Thyroid gland (tissue), 4 donors: Measurements from ENCODE around the gene MITF. TPM values are rescaled to one million over a fixed set of nuclear protein-coding genes. Genes with fewer than 3 reads are reported as not detected.

Experiments used
- DNase-seq, 2 donors: peaks; one replicate each; pipeline ENCODE4 v3.0.0-alpha.2; 2019
- H3K27ac ChIP-seq, 3 donors: fragments of 200-600 bp; sonication (generic); 1 replicate in 2 of 3; 2 replicates in 1 of 3; pipeline ENCODE4 v1.5.1; 2016 to 2019; ENCODE audit warnings: mild to moderate bottlenecking in 1 of 3, moderate library complexity in 1 of 3
- H3K27me3 ChIP-seq: fragments of 200-600 bp; sonication (generic); one replicate; pipeline ENCODE4 v1.5.1; 2019
- H3K36me3 ChIP-seq, 2 donors: fragments of 200-600 bp; sonication (generic); one replicate each; pipeline ENCODE4 v1.5.1; 2016 to 2019
- H3K4me1 ChIP-seq, 2 donors: fragments of 200-600 bp; sonication (generic); one replicate each; pipeline ENCODE4 v1.5.1; 2017 to 2019
- H3K4me3 ChIP-seq, 3 donors: fragments of 200-600 bp; sonication (generic); replicated peaks in 1 of 3; 1 replicate in 2 of 3; 2 replicates in 1 of 3; pipeline ENCODE4 v1.5.1; 2016; ENCODE audit warnings: mild to moderate bottlenecking in 1 of 3
- H3K9me3 ChIP-seq: fragments of 200-600 bp; sonication (generic); one replicate; pipeline ENCODE4 v1.5.1; 2017
- POLR2A ChIP-seq, 2 donors: fragments of 450-650 bp; IDR thresholded peaks; one replicate each; pipeline ENCODE4 v1.6.1; 2017; ENCODE audit warnings: antibody characterized with exemption in 2 of 2, mild to moderate bottlenecking in 2 of 2, moderate library complexity in 1 of 2
- WGBS, 2 donors: methylation state at CpG; one replicate each; pipeline ENCODE4 v1.1.5; 2017; 5-methylcytosine and 5-hydroxymethylcytosine counted together
- intact Hi-C: fragments of 100-400 bp; cut with DNase I; formaldehyde crosslinking; loops from one replicate; pipeline ENCODE4 v1.15.1; 2023
- total RNA-seq, 4 donors: library from RNA; depleted of rRNA; stranded (reverse); fragments of >200 nt; gene quantifications; one replicate each; pipeline ENCODE4 v1.2.3, GENCODE V29; 2016
- TF ChIP-seq, protein P1 (sequence below), 6 experiments: fragments of 200-600 bp in 3 of 6; fragments of 450-650 bp in 3 of 6; sonication (generic) in 3 of 6; IDR thresholded peaks; one replicate each; pipeline ENCODE4 v1.5.1; 2016 to 2019; ENCODE audit warnings: antibody characterized with exemption in 6 of 6, mild to moderate bottlenecking in 2 of 6, inconsistent platforms in 1 of 6, moderate library complexity in 1 of 6

MITF gene
- total RNA-seq, 4 donors from 2014 or later = 22.4 to 52.1 (median 26.4) TPM

DNA sequence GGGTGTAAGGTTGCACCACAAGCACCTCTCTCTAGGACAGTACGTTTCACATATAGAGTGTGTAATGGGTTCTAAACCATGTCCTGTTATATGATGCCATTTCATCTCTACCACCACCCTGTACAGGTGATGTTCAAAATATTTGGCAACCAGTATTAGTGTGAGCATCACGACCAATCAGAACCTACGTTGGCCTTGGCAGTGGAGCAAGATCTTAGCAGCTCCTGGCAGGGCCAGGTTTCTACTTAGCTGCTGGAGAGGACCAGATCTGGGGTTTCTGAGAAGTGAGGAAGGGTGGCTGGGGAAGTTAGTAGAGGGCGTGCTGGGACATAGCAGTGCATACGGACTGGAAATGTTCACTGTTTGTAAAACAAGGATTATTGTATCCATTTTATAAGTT is 23.1 kb upstream of the MITF start:
- Histone ChIP-seq H3K4me1 (no peaks in the 10 kb centered on the region), H3K36me3 (no peaks in the 10 kb centered on the region), H3K27me3 (no peaks in the 10 kb centered on the region), H3K27ac (no peak overlapping the region), H3K4me3 (no peak overlapping the region), H3K9me3 (no peaks in the 10 kb centered on the region)
- 77 to 93% methylated on average over 5 of the region's 5 CpGs for WGBS, 2 donors
- intact Hi-C loops = no loop called here
- TF ChIP-seq, protein P1, sequence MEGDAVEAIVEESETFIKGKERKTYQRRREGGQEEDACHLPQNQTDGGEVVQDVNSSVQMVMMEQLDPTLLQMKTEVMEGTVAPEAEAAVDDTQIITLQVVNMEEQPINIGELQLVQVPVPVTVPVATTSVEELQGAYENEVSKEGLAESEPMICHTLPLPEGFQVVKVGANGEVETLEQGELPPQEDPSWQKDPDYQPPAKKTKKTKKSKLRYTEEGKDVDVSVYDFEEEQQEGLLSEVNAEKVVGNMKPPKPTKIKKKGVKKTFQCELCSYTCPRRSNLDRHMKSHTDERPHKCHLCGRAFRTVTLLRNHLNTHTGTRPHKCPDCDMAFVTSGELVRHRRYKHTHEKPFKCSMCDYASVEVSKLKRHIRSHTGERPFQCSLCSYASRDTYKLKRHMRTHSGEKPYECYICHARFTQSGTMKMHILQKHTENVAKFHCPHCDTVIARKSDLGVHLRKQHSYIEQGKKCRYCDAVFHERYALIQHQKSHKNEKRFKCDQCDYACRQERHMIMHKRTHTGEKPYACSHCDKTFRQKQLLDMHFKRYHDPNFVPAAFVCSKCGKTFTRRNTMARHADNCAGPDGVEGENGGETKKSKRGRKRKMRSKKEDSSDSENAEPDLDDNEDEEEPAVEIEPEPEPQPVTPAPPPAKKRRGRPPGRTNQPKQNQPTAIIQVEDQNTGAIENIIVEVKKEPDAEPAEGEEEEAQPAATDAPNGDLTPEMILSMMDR (IDR thresholded peaks at IDR 0.05) = no peak
- no peak for TF ChIP-seq POLR2A (IDR thresholded peaks at IDR 0.05)
- DNase-seq = no peak

DNA sequence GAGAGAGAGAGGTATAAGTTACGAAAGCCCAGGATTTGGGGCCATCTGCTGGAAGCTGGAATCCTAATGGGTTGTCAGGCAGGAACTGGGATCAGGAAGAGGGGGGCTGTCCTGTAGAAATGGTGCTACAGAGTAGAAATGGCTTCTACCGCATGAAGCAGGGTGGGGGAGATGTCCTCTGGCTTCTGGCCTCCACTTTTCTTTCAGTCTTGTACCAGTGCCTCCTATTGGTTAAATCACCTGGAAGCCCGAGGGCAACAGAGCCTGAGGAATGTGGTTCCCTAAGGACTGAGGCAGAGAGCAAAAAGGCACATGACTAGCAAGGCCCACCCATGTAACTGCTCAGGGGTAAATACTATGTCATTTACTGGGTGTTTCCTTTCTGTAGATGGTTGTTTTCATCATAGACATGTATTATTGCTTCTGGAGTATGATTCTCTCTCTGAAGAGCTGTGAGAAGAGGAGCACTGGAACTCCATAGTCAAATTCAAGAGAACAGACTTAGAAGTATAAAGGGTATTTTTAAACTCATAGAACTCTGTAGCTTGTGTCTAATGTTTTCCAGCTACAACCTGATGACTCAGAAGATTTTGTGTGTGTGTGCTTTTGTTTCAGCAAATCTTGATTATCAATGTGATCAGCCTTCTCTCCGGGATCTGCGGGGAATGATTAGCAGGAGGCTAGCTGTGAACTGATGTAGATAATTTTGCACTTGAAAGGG is 20.2 kb upstream of the MITF start:
- H3K9me3 ChIP-seq = no peaks in the 10 kb centered on the region
- H3K36me3 ChIP-seq = no peaks in the 10 kb centered on the region
- no peaks in the 10 kb centered on the region for H3K27me3 ChIP-seq
- TF ChIP-seq, protein P1 (IDR thresholded peaks at IDR 0.05) = no peak
- H3K4me3 ChIP-seq = no peak overlapping the region
- 80 to 85% methylated on average over 5 of the region's 5 CpGs for WGBS, 2 donors
- no peaks in the 10 kb centered on the region for H3K4me1 ChIP-seq
- no peak overlapping the region for H3K27ac ChIP-seq
- DNase-seq = no peak
- intact Hi-C loops = no loop called here

DNA sequence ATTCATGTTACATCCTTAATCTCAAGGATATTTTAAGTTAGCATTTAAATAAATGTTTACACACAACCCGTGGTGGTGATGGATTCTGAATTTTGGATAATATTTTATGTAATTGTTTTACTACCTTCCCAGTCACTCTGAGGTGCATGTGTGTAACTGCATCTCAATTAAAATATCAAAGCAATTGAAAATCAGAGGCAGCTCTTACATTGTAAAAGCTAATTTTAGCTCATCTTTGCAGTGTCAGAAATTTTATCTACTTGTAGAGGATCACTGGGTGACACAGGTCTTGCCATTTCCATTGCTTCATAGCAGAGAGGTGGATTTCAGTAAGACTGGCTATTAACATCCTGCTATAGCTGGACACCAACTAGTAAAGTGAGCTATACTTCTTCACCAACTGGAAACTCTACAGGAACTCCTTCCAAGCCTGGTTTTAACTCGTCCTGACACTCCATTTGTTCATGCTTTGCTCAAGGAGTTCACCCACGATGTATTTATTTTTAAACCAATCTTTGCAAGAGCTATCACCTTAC is 19.6 kb upstream of the MITF start:
- H3K9me3 ChIP-seq = no peaks in the 10 kb centered on the region
- intact Hi-C loops = no loop called here
- no peaks in the 10 kb centered on the region for H3K27me3 ChIP-seq
- DNase-seq = no peak
- WGBS, 2 donors = 74 to 76% methylated on average over 3 of the region's 3 CpGs
- no peaks in the 10 kb centered on the region for H3K4me1 ChIP-seq
- H3K36me3 ChIP-seq = no peaks in the 10 kb centered on the region
- H3K27ac ChIP-seq = no peak overlapping the region
- TF ChIP-seq, protein P1 (IDR thresholded peaks at IDR 0.05) = no peak
- TF ChIP-seq POLR2A (IDR thresholded peaks at IDR 0.05) = no peak
- no peak overlapping the region for H3K4me3 ChIP-seq

DNA sequence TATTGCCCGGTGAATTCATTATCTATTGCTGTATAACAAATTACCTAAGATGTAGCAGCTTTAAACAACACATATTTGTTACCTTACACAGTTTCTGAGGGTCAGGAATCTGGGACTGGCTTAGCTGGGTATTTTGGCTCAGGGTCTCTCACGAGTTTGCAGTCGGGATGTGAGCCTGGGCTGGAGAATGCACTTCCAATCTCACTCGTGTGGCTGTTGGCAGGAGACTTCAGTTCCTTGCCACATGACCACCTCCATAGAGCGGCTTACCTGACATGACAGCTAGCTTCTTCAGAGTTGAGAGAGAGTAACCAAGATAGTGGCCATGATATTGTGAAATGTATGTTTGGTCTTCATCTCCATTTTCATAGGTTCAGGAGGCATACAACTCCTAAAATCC is 18.4 kb upstream of the MITF start:
- Histone ChIP-seq H3K27me3 (no peaks in the 10 kb centered on the region), H3K36me3 (no peaks in the 10 kb centered on the region), H3K9me3 (no peaks in the 10 kb centered on the region), H3K27ac (no peak overlapping the region), H3K4me3 (no peak overlapping the region), H3K4me1 (no peaks in the 10 kb centered on the region)
- TF ChIP-seq POLR2A (IDR thresholded peaks at IDR 0.05) = no peak
- TF ChIP-seq, protein P1 (IDR thresholded peaks at IDR 0.05) = no peak
- WGBS, 2 donors = 83 to 88% methylated on average over 5 of the region's 5 CpGs
- DNase-seq = no peak
- intact Hi-C loops = no loop called here

DNA sequence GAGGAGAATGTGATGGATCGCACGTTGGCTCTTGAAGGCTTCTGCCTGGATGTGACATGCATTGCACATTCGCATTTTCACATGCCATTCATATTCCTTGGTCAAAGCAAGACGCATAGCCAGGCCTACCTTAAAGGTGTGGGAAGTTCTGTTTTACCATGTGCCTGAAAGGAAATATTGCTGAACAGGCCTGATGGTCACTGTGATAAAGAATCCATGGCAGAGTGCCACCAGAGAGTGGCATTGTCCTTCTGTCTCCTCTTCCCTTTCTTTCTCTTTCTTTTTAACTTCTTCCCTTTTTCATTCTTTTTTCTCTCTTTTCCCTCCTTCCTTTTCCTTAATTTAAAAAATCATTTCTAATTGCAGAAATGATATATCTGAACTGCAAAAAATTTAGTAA is 15.9 kb upstream of the MITF start:
- DNase-seq = no peak
- Histone ChIP-seq H3K27me3 (no peaks in the 10 kb centered on the region), H3K4me3 (no peak overlapping the region), H3K9me3 (no peaks in the 10 kb centered on the region), H3K36me3 (no peaks in the 10 kb centered on the region), H3K4me1 (no peaks in the 10 kb centered on the region), H3K27ac (no peak overlapping the region)
- intact Hi-C loops = no loop called here
- 88 to 92% methylated on average over 4 of the region's 4 CpGs for WGBS, 2 donors
- TF ChIP-seq POLR2A (IDR thresholded peaks at IDR 0.05) = no peak
- TF ChIP-seq, protein P1 (IDR thresholded peaks at IDR 0.05) = no peak
